NCI-H2107 treated with DMSO at 0.1 percent for 48 hours (cell line): ENCODE data around the gene SNAP47.
"Not testable (repeated sequence)": the region's sequence is repeated elsewhere in the genome, so short reads cannot be mapped to it uniquely, and the experiment has no call there.

Source experiments
- DNase-seq: peaks from one replicate; lab custom pipeline; 2025; ENCODE audit not compliant: unreplicated experiment; lab: John Stamatoyannopoulos, UW

Gene SNAP47

GRCh38 chr1:227734856-227735538, at the start of gene SNAP47, which contains the start of gene JMJD4:
TSS of gene SNAP47 (plus strand) at chr1:227735435. CDS start at chr1:227747737, 12,302 bp downstream.
TSS of gene JMJD4 (minus strand) at chr1:227735302. CDS start at chr1:227735273, 29 bp downstream.
- DNase-seq = peak; percentile 82

GRCh38 chr1:227685807-227686206, 49.4 kb upstream of the SNAP47 start:
- DNase-seq = no peak

GRCh38 chr1:227697321-227697864, 37.8 kb upstream of the SNAP47 start:
- DNase-seq = no peak

GRCh38 chr1:227701631-227702030, 33.6 kb upstream of the SNAP47 start:
- not testable (repeated sequence) for DNase-seq

GRCh38 chr1:227707846-227708245, 27.4 kb upstream of the SNAP47 start:
- DNase-seq = no peak

GRCh38 chr1:227709451-227709850, 25.8 kb upstream of the SNAP47 start:
- DNase-seq = no peak

GRCh38 chr1:227710474-227710873, 24.8 kb upstream of the SNAP47 start:
- DNase-seq = not testable (repeated sequence)

GRCh38 chr1:227712648-227713047, 22.6 kb upstream of the SNAP47 start:
- no peak for DNase-seq

- no peak for DNase-seq
These were observed 16.3 kb upstream of the SNAP47 start for GRCh38 chr1:227718932-227719331.

GRCh38 chr1:227723474-227723873, 11.8 kb upstream of the SNAP47 start:
- no peak for DNase-seq

GRCh38 chr1:227725046-227725445, 10.2 kb upstream of the SNAP47 start:
- DNase-seq = no peak

- no peak for DNase-seq
These were observed 8.9 kb upstream of the SNAP47 start for GRCh38 chr1:227726318-227726717.

GRCh38 chr1:227726924-227727599, 8.2 kb upstream of the SNAP47 start:
- no peak for DNase-seq

- DNase-seq = peak; percentile 58
These were observed 7.0 kb upstream of the SNAP47 start for GRCh38 chr1:227728059-227728891.

- no peak for DNase-seq
These were observed 6.4 kb upstream of the SNAP47 start for GRCh38 chr1:227728892-227729143.

- no peak for DNase-seq
These were observed 5.9 kb upstream of the SNAP47 start for GRCh38 chr1:227729144-227729880.

GRCh38 chr1:227729881-227730629, 5.2 kb upstream of the SNAP47 start:
- DNase-seq = peak; percentile 20

GRCh38 chr1:227730630-227731151, 4.5 kb upstream of the SNAP47 start:
- DNase-seq = no peak

- no peak for DNase-seq
These were observed 4.0 kb upstream of the SNAP47 start for GRCh38 chr1:227731241-227731677.
